ENCODE results near the gene ATP11C.

DNA sequence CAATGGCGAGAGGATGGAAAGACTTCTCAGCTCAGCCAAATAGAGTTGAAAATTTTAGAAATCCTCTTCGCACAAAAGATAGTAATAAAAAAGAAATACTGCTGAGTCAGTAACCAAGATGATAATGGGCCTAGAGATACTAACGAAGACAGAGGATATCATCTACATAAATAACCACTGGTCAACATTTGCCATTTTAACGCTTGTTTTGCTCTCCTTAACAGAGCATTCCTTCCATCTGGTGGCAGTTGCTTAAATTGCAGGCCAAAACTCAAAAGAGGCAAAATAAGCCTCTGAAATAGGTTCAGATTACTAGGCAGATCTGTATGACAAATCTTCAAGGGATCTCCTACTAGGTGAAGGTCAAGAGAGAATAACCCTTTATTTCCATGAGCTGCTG, 173.2 kb downstream of the ATP11C start:
- TF ChIP-seq, protein P1, sequence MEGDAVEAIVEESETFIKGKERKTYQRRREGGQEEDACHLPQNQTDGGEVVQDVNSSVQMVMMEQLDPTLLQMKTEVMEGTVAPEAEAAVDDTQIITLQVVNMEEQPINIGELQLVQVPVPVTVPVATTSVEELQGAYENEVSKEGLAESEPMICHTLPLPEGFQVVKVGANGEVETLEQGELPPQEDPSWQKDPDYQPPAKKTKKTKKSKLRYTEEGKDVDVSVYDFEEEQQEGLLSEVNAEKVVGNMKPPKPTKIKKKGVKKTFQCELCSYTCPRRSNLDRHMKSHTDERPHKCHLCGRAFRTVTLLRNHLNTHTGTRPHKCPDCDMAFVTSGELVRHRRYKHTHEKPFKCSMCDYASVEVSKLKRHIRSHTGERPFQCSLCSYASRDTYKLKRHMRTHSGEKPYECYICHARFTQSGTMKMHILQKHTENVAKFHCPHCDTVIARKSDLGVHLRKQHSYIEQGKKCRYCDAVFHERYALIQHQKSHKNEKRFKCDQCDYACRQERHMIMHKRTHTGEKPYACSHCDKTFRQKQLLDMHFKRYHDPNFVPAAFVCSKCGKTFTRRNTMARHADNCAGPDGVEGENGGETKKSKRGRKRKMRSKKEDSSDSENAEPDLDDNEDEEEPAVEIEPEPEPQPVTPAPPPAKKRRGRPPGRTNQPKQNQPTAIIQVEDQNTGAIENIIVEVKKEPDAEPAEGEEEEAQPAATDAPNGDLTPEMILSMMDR (IDR thresholded peaks at IDR 0.05) = peak in 2 of 4 experiments; percentile 3 to 11
- no peak for TF ChIP-seq POLR2A (IDR thresholded peaks at IDR 0.05)

Data from uterus (tissue), 2 donors.